ENCODE results near the gene UNC119B.

The UNC119B gene

DNA sequence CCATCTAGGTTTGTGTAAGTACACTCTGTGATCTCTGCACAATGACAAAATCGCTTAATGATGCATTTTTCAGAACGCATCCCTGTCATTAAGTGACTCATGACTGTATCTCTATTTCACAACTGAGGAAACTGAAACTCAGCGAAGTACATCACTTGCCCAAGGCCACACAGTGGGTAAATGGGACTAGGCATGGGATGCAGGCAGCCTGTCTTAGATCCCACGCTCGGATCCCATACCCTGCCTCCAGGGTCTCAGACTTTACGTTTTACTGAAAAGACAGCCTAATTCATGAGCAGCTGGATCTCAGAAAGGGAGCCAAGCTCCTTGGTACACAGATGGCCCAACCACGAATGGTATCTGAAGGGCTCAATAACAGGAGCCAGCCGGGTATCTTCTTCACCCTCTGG is 25.7 kb upstream of the UNC119B start:
- no peak overlapping the region for H3K4me3 ChIP-seq (replicated peaks; ENCODE audit: low read depth, low read length)
- peak; percentile 32 for DNase-seq (ENCODE audit: low read depth)
- TF ChIP-seq, protein P1, sequence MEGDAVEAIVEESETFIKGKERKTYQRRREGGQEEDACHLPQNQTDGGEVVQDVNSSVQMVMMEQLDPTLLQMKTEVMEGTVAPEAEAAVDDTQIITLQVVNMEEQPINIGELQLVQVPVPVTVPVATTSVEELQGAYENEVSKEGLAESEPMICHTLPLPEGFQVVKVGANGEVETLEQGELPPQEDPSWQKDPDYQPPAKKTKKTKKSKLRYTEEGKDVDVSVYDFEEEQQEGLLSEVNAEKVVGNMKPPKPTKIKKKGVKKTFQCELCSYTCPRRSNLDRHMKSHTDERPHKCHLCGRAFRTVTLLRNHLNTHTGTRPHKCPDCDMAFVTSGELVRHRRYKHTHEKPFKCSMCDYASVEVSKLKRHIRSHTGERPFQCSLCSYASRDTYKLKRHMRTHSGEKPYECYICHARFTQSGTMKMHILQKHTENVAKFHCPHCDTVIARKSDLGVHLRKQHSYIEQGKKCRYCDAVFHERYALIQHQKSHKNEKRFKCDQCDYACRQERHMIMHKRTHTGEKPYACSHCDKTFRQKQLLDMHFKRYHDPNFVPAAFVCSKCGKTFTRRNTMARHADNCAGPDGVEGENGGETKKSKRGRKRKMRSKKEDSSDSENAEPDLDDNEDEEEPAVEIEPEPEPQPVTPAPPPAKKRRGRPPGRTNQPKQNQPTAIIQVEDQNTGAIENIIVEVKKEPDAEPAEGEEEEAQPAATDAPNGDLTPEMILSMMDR (IDR thresholded peaks at IDR 0.05; ENCODE audit: low read length, missing control alignments), result no peak

GRCh38 chr12:120685522-120685921 is 24.7 kb upstream of the UNC119B start:
- no peak overlapping the region for H3K4me3 ChIP-seq (replicated peaks; ENCODE audit: low read depth, low read length)
- TF ChIP-seq, protein P1 (IDR thresholded peaks at IDR 0.05; ENCODE audit: low read length, missing control alignments), result no peak
- no peak for DNase-seq (ENCODE audit: low read depth)

- TF ChIP-seq, protein P1 (IDR thresholded peaks at IDR 0.05; ENCODE audit: low read length, missing control alignments), result no peak
- DNase-seq (ENCODE audit: low read depth), result peak; percentile 98
- H3K4me3 ChIP-seq (replicated peaks; ENCODE audit: low read depth, low read length), result peak overlapping the region; percentile 71
These were observed 24.0 kb upstream of the UNC119B start for GRCh38 chr12:120686151-120686689.

DNA sequence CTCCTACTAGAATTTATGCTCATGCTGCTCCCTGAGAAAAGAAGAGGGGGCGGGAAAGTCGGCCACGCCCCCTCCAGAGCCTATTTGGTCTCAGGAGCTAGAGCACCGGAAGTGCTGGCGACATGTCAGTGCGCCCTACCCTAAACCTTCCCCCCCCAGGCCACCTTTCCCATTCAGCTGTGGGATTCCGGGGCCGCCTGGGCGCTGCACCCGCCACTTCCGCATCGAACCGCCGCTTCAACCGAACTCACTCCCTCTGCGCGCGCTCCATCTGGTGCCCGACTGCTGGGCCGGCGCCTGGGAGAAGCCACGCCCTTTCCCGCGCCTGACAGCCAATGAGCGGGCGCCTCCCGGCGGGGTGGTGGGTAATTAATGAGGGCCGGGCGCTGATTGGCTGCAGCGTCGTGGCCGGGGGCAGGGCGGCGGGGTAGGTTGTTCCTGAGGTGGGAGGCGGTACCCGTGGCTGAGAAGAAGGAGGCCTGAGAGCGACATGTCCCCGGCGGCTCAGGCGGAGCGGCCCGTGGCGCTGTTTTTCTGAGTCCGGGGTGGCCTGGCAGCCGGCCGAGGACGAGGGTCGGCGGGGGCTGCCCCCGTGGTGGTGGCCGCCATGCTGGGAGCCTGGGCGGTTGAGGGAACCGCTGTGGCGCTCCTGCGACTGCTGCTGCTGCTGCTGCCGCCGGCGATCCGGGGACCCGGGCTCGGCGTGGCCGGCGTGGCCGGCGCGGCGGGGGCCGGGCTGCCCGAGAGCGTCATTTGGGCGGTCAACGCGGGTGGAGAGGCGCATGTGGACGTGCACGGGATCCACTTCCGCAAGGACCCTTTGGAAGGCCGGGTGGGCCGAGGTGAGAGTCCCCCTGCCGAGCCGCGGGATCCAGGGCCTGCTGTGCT is 23.3 kb upstream of the UNC119B start, which contains the start of gene MLEC:
Gene MLEC, plus strand, starts transcription at position 460 of the 888 bp plus-strand sequence. Its CDS starts 148 bp downstream, at position 608.
- H3K4me3 ChIP-seq (replicated peaks; ENCODE audit: low read depth, low read length), result peak within 1 kb of the TSS; percentile 71
- TF ChIP-seq, protein P1 (IDR thresholded peaks at IDR 0.05; ENCODE audit: low read length, missing control alignments), result no peak
- peak; percentile 96 for DNase-seq (ENCODE audit: low read depth)

GRCh38 chr12:120687578-120688289 is 22.5 kb upstream of the UNC119B start:
- DNase-seq (ENCODE audit: low read depth), result no peak
- peak overlapping the region; percentile 71 for H3K4me3 ChIP-seq (replicated peaks; ENCODE audit: low read depth, low read length)
- TF ChIP-seq, protein P1 (IDR thresholded peaks at IDR 0.05; ENCODE audit: low read length, missing control alignments), result no peak

DNA sequence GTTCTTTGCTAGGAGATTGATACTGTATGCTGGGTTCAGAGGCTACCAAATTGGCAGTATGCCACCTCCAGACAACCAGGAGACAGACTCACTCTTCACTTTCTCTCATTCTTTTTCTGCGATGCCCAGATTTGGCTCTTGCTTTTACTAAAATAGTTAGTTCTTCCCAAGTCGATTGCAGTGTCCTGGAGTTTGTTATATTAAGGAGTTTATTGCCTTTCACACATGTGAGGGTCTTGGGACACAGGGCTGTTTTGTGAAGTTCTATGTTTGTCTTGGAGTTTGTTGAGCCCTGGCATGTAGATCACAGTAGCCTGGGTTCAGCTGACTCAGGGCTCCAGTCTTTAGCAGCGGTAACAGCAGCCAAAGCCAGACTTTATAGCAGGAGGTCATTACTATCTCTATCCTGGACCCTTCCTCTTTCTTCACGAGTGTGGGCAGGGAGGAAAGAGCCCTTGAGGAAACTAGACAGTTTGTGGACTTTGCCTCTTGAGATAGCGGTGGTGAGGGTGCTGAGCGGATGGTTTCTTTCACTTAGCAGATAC is 21.7 kb upstream of the UNC119B start:
- no peak for DNase-seq (ENCODE audit: low read depth)

More for the DNA sequence above, 21.7 kb upstream of the UNC119B start:
- peak overlapping the region; percentile 71 for H3K4me3 ChIP-seq (replicated peaks; ENCODE audit: low read depth, low read length)
- TF ChIP-seq, protein P1 (IDR thresholded peaks at IDR 0.05; ENCODE audit: low read length, missing control alignments), result no peak

Measured in fibroblast of pulmonary artery (primary cell).